Vagina (tissue), 2 donors: ENCODE results near the gene TP53RK. TPM values are rescaled to one million over a fixed set of nuclear protein-coding genes. Genes with fewer than 3 reads are reported as not detected.

Source experiments
- DNase-seq, 2 donors: peaks; one replicate each; pipeline ENCODE4 v3.0.0-alpha.2; 2017; ENCODE audit errors: extremely low spot score in 2 of 2
- H3K27ac ChIP-seq: fragments of 200-600 bp; sonication (generic); one replicate; pipeline ENCODE4 v1.5.1; 2019
- H3K27me3 ChIP-seq: fragments of 200-600 bp; sonication (generic); one replicate; pipeline ENCODE4 v1.5.1; 2019
- H3K36me3 ChIP-seq, 2 donors: fragments of 200-600 bp; sonication (generic); one replicate each; pipeline ENCODE4 v1.5.1; 2017 to 2019
- H3K4me1 ChIP-seq: fragments of 200-600 bp; sonication (generic); one replicate; pipeline ENCODE4 v1.5.1; 2019
- H3K4me3 ChIP-seq, 2 donors: fragments of 200-600 bp; sonication (generic); 1 replicate in 1 of 2; 2 replicates in 1 of 2; pipeline ENCODE4 v1.5.1; 2016 to 2019
- H3K9me3 ChIP-seq: fragments of 200-600 bp; sonication (generic); one replicate; pipeline ENCODE4 v1.5.1; 2019
- CTCF ChIP-seq, 3 experiments: fragments of 450-650 bp in 2 of 3; fragments of 200-600 bp in 1 of 3; sonication (generic) in 1 of 3; IDR thresholded peaks; one replicate each; pipeline ENCODE4 v1.5.1; 2017 to 2019; ENCODE audit warnings: antibody characterized with exemption in 3 of 3, mild to moderate bottlenecking in 2 of 3, moderate library complexity in 2 of 3
- POLR2A ChIP-seq, 2 donors: fragments of 450-650 bp; IDR thresholded peaks; one replicate each; pipeline ENCODE4 v1.6.1; 2017; ENCODE audit warnings: antibody characterized with exemption in 2 of 2, mild to moderate bottlenecking in 2 of 2, moderate library complexity in 2 of 2
- POLR2AphosphoS5 ChIP-seq, 2 donors: sonication (generic); formaldehyde crosslinking; IDR thresholded peaks; one replicate each; pipeline ENCODE4 v1.9.0; 2017; ENCODE audit warnings: antibody characterized with exemption in 2 of 2, mild to moderate bottlenecking in 2 of 2, low read depth in 1 of 2; ENCODE audit not compliant: insufficient read depth in 1 of 2
- intact Hi-C: fragments of 100-400 bp; cut with DNase I; formaldehyde crosslinking; loops from one replicate; pipeline ENCODE4 v1.15.1; 2023
- total RNA-seq: library from RNA; depleted of rRNA; stranded (reverse); fragments of >200 nt; gene quantifications from one replicate; pipeline ENCODE4 v1.2.3, GENCODE V29; 2016

The TP53RK gene
- total RNA-seq, 1 donor from 2014 or later = 27.7 TPM

- DNase-seq = no peak
- H3K4me3 ChIP-seq = no peak overlapping the region
- no peak overlapping the region for H3K27ac ChIP-seq
- H3K9me3 ChIP-seq = no peaks in the 10 kb centered on the region
- H3K4me1 ChIP-seq = peaks cover 6% of the 10 kb centered on the region
- intact Hi-C loops = no loop called here
- H3K36me3 ChIP-seq = no peaks in the 10 kb centered on the region
- TF ChIP-seq POLR2A (IDR thresholded peaks at IDR 0.05) (no peak), CTCF (IDR thresholded peaks at IDR 0.05) (no peak), POLR2AphosphoS5 (IDR thresholded peaks at IDR 0.05; ENCODE audit: insufficient read depth in 1 of 2, low read depth in 1 of 2) (no peak)
- H3K27me3 ChIP-seq = no peaks in the 10 kb centered on the region
These were observed 13.4 kb upstream of the TP53RK start for GRCh38 chr20:46702447-46703203.

- H3K27ac ChIP-seq = no peak overlapping the region
- peaks cover 6% of the 10 kb centered on the region for H3K4me1 ChIP-seq
- intact Hi-C loops = no loop called here
- H3K9me3 ChIP-seq = no peaks in the 10 kb centered on the region
- H3K36me3 ChIP-seq = no peaks in the 10 kb centered on the region
- no peaks in the 10 kb centered on the region for H3K27me3 ChIP-seq
- no peak for DNase-seq
- TF ChIP-seq POLR2AphosphoS5 (IDR thresholded peaks at IDR 0.05; ENCODE audit: insufficient read depth in 1 of 2, low read depth in 1 of 2) = no peak
- TF ChIP-seq POLR2A (IDR thresholded peaks at IDR 0.05) = no peak
- no peak for TF ChIP-seq CTCF (IDR thresholded peaks at IDR 0.05)
- H3K4me3 ChIP-seq = no peak overlapping the region
These were observed 12.7 kb upstream of the TP53RK start for GRCh38 chr20:46701986-46702385.

GRCh38 chr20:46701556-46701955 is 12.3 kb upstream of the TP53RK start:
- intact Hi-C loops = no loop called here
- no peaks in the 10 kb centered on the region for H3K27me3 ChIP-seq

GRCh38 chr20:46701057-46701456 is 11.8 kb upstream of the TP53RK start:
- Histone ChIP-seq H3K27ac (no peak overlapping the region), H3K36me3 (no peaks in the 10 kb centered on the region), H3K27me3 (no peaks in the 10 kb centered on the region), H3K4me1 (peaks cover 6% of the 10 kb centered on the region), H3K4me3 (no peak overlapping the region), H3K9me3 (no peaks in the 10 kb centered on the region)
- intact Hi-C loops = no loop called here
- TF ChIP-seq POLR2A (IDR thresholded peaks at IDR 0.05) (no peak), POLR2AphosphoS5 (IDR thresholded peaks at IDR 0.05; ENCODE audit: insufficient read depth in 1 of 2, low read depth in 1 of 2) (no peak), CTCF (IDR thresholded peaks at IDR 0.05) (no peak)
- no peak for DNase-seq

More at GRCh38 chr20:46701556-46701955, 12.3 kb upstream of the TP53RK start:
- H3K36me3 ChIP-seq = no peaks in the 10 kb centered on the region
- H3K4me1 ChIP-seq = peaks cover 6% of the 10 kb centered on the region
- no peak overlapping the region for H3K27ac ChIP-seq
- DNase-seq = no peak
- no peak overlapping the region for H3K4me3 ChIP-seq
- TF ChIP-seq POLR2A (IDR thresholded peaks at IDR 0.05) = no peak
- TF ChIP-seq CTCF (IDR thresholded peaks at IDR 0.05) = no peak
- no peak for TF ChIP-seq POLR2AphosphoS5 (IDR thresholded peaks at IDR 0.05; ENCODE audit: insufficient read depth in 1 of 2, low read depth in 1 of 2)
- H3K9me3 ChIP-seq = no peaks in the 10 kb centered on the region

GRCh38 chr20:46700481-46700880 is 11.2 kb upstream of the TP53RK start:
- no peak for TF ChIP-seq POLR2A (IDR thresholded peaks at IDR 0.05)
- no peak for TF ChIP-seq CTCF (IDR thresholded peaks at IDR 0.05)
- no peak for TF ChIP-seq POLR2AphosphoS5 (IDR thresholded peaks at IDR 0.05; ENCODE audit: insufficient read depth in 1 of 2, low read depth in 1 of 2)
- Histone ChIP-seq H3K9me3 (no peaks in the 10 kb centered on the region), H3K36me3 (no peaks in the 10 kb centered on the region), H3K27ac (no peak overlapping the region), H3K4me1 (peaks cover 6% of the 10 kb centered on the region), H3K27me3 (no peaks in the 10 kb centered on the region), H3K4me3 (no peak overlapping the region)
- intact Hi-C loops = no loop called here
- DNase-seq = no peak
